Measurements from ENCODE around the gene CTU2. TPM values are rescaled to one million over a fixed set of nuclear protein-coding genes. Genes with fewer than 3 reads are reported as not detected.

The CTU2 gene
- total RNA-seq, 1 donor from 2014 or later, result 20.8 TPM

DNA sequence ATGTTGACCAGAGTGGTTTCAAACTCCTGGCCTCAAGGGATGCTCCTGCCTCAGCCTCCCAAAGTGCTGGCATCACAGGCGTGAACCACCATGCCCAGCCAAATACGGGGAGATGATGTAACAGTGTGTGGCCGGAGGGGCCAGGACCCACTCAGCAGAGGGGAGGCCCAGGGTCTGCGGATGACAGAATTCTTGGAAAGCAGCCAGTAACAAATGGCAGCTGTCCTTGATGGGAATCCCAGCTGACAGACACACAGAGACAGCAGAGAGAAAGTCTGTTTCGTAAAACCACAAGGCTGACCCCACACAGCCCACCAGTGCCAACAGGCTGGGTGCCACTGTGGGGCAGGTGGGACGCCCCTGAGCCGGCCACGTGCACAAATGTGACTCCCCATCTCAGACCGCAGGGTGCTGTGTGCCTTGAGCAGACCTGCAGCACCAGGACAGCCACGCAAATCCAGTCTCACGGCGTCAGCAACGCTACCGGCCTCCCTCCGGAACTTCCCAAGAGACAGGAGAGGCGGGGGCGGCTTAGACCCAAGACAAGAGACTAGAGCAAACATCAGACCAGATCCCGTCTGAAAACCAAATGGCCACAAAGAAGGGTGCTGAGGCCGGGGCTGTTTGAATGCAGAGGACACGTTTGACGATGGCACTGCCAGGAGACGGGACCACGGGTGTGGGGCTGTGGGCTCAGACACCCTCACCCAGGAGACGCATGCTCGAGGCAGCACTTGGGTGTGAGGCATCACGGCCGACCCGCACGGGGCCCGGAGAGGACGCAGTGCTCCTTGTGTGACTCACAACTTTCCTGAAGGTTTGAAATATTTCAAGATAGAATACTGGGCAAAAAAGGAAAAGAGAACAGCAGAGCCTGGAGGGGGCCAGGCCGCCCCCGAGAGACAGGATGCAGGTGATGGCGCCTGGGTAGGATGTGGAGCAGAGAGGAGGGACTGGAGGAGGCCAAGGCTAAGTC, 24.6 kb downstream of the CTU2 start:
- TF ChIP-seq, protein P1, sequence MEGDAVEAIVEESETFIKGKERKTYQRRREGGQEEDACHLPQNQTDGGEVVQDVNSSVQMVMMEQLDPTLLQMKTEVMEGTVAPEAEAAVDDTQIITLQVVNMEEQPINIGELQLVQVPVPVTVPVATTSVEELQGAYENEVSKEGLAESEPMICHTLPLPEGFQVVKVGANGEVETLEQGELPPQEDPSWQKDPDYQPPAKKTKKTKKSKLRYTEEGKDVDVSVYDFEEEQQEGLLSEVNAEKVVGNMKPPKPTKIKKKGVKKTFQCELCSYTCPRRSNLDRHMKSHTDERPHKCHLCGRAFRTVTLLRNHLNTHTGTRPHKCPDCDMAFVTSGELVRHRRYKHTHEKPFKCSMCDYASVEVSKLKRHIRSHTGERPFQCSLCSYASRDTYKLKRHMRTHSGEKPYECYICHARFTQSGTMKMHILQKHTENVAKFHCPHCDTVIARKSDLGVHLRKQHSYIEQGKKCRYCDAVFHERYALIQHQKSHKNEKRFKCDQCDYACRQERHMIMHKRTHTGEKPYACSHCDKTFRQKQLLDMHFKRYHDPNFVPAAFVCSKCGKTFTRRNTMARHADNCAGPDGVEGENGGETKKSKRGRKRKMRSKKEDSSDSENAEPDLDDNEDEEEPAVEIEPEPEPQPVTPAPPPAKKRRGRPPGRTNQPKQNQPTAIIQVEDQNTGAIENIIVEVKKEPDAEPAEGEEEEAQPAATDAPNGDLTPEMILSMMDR (IDR thresholded peaks at IDR 0.05; ENCODE audit: unreplicated experiment), result no peak
- Mint-ChIP-seq H3K27me3 (ENCODE audit: unreplicated experiment) (peaks cover 11% of the 10 kb centered on the region), H3K9me3 (ENCODE audit: unreplicated experiment) (no peaks in the 10 kb centered on the region), H3K27ac (ENCODE audit: unreplicated experiment) (no peak overlapping the region), H3K36me3 (ENCODE audit: low read depth, unreplicated experiment) (peaks cover 10% of the 10 kb centered on the region), H3K4me3 (ENCODE audit: unreplicated experiment) (peak overlapping the region; percentile 37), H3K4me1 (ENCODE audit: unreplicated experiment) (no peaks in the 10 kb centered on the region)
- DNase-seq (ENCODE audit: low spot score), result no peak

DNA sequence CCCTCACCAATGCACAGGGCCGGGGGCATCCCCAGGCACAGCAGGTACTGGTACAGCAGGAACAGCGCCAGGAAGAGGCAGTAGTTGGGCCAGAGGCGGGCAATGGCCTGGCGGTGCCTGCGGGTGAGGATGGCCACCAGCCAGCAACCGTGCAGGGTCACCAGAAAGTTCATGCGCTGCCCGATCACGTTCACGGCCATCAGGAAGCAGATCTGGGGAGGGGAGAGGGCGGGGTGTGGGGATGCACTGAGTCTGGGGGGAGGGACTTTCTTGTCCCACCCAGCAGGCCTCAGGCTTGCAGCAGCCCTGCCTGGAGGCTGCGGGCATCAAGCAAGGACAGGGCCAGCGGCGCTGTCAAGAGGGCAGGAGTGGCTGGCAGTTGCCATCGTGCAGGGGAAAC, 25.4 kb downstream of the CTU2 start:
- H3K4me3 Mint-ChIP-seq (ENCODE audit: unreplicated experiment), result no peak overlapping the region
- no peaks in the 10 kb centered on the region for H3K9me3 Mint-ChIP-seq (ENCODE audit: unreplicated experiment)
- peaks cover 10% of the 10 kb centered on the region for H3K36me3 Mint-ChIP-seq (ENCODE audit: low read depth, unreplicated experiment)
- no peak overlapping the region for H3K27ac Mint-ChIP-seq (ENCODE audit: unreplicated experiment)
- no peak for DNase-seq (ENCODE audit: low spot score)
- H3K4me1 Mint-ChIP-seq (ENCODE audit: unreplicated experiment), result no peaks in the 10 kb centered on the region
- H3K27me3 Mint-ChIP-seq (ENCODE audit: unreplicated experiment), result peaks cover 9% of the 10 kb centered on the region
- TF ChIP-seq, protein P1 (IDR thresholded peaks at IDR 0.05; ENCODE audit: unreplicated experiment), result no peak

DNA sequence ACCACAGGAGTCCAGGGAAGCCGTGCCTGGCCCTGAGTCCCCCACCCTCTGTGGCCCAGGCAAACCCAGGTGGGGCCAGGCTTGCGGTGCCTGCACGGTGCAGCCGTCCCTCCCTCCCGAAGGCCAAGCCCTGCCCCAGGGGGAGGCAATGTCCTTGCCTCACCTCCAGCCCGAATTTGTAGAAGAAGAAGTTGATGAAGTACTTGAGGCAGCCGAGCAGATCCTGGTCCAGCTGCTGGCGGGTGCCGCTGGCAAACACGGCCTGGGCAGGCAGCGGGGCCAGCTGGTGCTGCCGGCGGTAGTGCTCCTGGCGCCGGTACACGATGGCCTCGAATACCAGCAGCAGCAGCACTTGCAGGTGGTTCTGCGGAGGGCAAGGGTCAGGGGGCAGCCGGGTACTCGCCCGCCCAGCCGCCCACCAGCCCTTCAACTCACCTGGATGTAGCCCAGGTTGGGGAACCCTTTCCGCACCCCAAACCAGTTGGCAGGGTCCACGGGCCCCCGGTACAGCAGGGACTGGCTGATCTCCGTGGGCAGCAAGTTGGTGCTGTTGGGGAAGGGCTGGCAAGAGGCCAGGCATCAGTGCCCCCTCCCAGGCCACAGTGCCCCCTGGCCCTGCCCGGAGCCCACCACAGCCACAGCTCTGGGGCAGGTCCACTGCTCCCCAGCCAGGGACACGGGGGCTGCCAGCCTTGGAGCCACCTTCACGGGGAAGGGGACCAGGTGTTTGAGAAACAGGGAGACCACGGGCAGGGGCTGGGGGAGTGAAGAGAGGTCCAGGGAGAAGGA, 26.1 kb downstream of the CTU2 start:
- DNase-seq (ENCODE audit: low spot score), result no peak
- Mint-ChIP-seq H3K9me3 (ENCODE audit: unreplicated experiment) (no peaks in the 10 kb centered on the region), H3K36me3 (ENCODE audit: low read depth, unreplicated experiment) (peaks cover 10% of the 10 kb centered on the region), H3K27ac (ENCODE audit: unreplicated experiment) (no peak overlapping the region), H3K27me3 (ENCODE audit: unreplicated experiment) (peaks cover 9% of the 10 kb centered on the region), H3K4me1 (ENCODE audit: unreplicated experiment) (no peaks in the 10 kb centered on the region), H3K4me3 (ENCODE audit: unreplicated experiment) (no peak overlapping the region)
- TF ChIP-seq, protein P1 (IDR thresholded peaks at IDR 0.05; ENCODE audit: unreplicated experiment), result no peak

DNA sequence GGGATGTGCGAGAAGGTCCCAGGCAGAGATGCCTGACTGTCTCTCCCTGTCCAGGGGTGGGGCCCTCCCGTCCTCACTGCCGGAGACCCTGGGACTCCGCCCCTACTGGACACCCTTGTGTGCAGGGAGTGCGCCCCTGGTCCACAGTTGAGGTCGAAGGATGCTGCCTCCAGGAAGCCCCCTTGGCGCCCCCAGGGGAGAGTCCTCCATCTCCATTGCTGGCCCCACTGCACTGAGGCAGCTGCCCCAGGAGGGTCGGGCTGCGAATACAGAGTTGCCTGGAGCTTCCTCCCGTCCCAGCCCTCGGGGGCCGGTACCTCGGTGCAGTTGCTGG, 26.6 kb downstream of the CTU2 start:
- Mint-ChIP-seq H3K4me3 (ENCODE audit: unreplicated experiment) (no peak overlapping the region), H3K4me1 (ENCODE audit: unreplicated experiment) (no peaks in the 10 kb centered on the region), H3K9me3 (ENCODE audit: unreplicated experiment) (no peaks in the 10 kb centered on the region), H3K36me3 (ENCODE audit: low read depth, unreplicated experiment) (peaks cover 10% of the 10 kb centered on the region), H3K27me3 (ENCODE audit: unreplicated experiment) (peaks cover 12% of the 10 kb centered on the region), H3K27ac (ENCODE audit: unreplicated experiment) (no peak overlapping the region)
- DNase-seq (ENCODE audit: low spot score), result no peak
- TF ChIP-seq, protein P1 (IDR thresholded peaks at IDR 0.05; ENCODE audit: unreplicated experiment), result no peak

Measured in endothelial cell (in vitro differentiated cells).